Right forelimb (tissue), 1 donor: ENCODE measurements around the gene MCM8.
A peak's percentile ranks its signal among the peaks of the same experiment; 100 is the strongest.

Source experiments
- DNase-seq: peaks from one replicate; pipeline ENCODE4 v3.0.0-alpha.2; 2018

Gene MCM8

DNA sequence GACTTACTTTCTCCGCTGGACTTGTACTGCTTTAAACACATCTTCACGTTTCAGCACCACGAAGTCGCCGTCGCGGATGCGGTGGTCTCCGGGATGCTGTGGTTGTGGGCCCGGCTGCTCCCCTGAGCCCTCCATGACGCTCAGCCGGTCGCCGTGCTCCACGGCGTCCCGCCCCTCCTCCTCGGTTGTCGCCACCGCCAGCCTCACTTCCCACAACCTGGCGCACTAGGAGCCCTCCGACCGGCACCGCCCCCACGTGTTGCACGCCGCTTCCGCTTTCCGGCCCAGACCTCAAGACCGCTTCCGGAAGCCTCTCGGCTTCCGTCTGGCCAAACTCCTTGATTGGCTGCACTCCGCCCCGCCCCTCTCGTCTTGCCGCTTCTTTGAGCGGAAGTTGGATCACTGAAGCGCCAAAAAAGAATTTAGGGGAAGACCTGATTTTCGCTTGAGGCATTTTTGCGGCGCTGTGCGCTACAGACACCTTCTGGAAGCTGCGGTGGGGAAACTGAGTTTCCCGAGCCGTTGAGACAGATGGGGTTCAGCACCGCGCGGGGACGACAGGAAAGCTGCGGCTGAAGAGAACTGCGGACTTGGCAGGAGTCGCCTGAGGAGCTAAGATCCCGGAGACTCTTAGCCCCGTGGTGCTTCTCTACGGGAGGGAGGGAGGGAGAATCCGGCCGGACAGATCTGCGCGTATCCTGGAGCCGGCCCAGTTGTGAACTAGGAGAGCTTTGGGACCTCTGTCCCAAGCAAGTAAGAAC is at the start of gene MCM8, which contains the start of gene TRMT6:
TSS of gene MCM8 (plus strand) at position 382 of the 761 bp plus-strand sequence. CDS start 1,364 bp downstream, outside the sequence.
TSS of gene TRMT6 (minus strand) at position 263 of the 761 bp plus-strand sequence. CDS start at position 135, 128 bp downstream.
- peak; percentile 95 for DNase-seq

DNA sequence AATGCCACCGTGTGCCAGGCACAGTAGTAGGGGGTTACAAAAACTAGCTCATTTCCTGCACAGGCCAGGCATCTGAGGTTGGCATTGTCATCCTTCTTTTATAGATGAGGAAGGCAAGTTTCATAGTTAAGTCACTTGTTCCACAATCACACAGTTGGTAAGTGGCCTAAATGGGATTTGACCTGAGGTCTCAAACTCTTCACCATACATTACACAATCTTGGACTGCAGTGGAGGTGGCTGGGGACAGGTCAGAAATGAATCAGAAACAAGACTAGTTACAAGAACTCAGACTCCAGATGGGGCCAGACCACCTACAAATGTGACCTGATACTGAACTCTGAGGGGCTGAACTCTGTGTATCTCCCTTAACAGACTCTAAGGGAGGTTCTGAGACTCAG is 49.5 kb upstream of the MCM8 start:
- no peak for DNase-seq

DNA sequence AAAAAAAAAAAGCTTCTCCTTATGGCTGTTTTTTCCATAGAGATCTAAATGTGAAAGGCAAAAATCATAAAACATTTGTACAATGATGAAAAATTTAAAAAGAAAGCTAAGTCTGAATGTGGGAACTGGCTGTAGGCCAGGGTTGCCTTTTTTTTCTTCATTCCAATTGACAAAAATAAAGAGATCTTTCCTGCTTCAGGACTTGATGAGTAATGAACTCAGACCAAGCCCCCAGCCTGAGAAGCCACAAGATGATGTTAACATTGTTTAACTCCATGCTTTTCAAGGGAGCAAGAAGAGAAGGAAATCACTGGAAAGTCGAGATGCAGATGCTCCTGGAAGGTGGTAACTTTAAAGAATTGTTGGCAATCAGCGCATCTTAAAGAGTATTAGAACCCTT is 41.5 kb upstream of the MCM8 start:
- DNase-seq: no peak

DNA sequence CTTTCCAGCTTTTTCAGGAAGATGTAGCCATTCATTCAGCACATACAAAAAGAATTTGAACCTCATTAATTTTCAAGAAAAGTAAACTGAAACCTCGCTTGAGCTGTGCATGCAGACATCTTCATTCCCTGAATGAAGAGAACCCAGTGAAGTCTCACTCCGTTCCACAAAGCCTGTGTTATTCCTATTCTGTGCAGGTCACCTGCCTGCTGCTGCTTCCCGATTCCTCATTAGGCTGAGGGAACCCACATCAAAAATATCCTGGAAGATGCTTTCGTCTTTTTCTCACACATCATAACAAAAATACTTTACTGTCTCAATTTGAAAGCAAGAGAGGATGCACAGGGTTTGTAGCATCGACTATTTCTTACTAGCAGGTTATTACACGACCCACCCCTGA is 40.3 kb upstream of the MCM8 start:
- DNase-seq: no peak

DNA sequence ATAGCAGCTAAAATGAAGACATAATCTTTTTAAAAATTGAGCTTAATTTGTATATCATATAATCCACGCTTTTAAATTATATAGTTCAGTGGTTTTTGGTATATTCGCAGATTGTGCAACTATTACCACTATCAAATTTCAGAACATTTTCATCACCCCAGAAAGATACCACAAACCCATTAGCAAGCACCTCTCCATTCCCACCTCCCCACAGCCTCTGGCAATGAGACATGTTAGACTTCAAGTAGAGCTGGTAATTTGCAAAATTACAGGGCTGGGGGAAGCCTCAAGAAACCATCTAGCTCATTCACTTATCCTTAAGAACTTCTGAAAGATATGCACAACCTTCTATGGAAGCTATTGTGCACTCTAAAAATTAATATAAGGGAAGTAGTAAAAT is 37.3 kb upstream of the MCM8 start:
- no peak for DNase-seq

DNA sequence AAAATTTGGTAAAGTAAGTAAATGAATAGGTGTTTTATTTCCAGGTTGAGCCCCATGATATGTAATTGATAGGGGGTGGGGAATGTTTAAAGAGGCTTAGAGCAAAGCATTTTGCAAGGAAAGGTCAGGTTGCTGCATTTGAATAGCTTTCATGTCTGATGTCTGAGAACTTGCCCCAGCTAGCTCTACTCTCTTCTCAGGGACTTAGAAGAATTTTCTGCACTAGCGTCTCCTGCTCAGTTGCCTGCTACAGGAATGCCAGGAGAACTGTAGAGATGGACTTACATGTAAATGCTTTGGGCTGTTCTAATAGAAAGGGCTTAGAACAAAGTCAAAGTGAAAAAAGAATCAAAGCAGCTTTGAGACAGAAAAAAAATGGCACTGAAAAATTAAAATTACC is 35.6 kb upstream of the MCM8 start:
- no peak for DNase-seq

DNA sequence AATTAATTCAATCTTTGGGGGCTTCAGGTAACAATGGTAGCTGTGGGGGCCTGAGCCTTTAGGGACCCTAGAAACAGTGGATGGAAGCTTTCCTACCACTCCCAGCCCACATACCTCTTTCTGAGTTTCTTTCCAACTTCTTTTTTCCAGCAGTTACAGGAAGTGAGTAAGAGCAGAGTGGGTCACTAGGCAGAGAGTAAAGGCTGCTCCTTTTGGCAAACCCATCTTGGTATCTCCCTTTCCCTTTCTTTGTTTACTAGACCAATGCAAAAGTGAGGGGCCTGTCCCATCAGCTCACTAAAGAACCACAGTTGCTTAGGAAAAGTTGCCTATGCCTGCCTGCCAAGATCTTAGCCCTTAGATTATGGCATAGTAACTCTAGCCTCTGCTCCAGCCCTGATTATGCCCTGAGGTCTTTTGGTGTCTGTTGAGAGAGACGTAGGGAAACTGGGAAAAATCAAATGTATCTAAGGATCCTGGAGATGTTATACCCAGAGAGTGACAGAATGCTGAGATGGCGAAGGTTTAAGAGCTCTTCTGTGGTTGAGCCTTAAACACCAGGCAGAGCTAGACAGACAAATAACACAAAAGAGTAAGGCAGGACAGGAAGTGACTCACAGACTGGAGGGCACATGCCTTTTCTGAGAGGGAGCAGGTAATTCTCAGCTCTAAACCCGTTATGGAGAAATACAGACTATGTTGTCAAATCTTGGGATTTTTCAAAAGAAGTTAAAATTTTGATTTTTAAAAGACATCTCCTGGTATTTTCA is 31.4 kb upstream of the MCM8 start:
- no peak for DNase-seq

DNA sequence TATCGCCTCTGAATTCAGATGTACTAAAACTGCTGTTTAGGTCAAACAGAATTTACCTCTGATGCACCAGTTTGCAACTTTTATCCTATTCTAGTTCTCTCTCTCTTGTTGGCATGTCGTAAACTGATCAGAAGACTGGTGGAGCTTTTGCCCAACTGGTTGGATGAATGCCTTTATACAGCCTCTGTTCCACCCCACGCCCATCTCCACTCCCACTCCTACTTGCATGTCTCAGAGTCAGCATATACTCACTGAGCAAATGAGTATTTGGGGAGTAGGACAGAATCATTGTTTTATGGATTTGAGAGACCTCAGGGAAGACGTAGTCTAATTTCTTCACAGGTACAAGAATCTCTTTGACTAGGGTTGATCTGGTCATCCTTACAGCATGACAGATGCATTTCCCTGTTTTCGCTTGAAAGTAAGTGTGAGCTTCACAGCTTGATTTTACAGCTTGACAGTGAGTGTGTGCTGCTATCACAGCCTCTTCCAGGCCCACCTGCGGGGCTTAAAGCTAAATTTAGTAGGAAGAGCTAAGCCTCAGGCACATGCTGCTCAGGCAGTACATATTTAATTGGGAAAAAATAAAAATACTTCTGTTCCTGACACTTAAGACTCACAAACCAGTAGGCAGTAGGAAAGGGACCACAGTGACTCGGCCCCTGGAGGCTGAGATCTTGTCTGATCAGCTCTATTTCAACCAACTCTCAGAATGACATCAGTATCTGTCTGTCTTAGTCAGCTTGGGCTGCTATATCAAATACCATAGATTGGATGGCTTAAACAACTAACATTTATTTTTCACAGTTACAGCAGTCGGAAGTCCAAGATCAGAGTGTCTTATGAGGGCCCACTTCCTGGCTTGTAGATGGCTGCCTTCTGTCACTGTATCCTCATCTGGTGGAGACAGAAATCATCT is 30.6 kb upstream of the MCM8 start:
- DNase-seq: no peak

DNA sequence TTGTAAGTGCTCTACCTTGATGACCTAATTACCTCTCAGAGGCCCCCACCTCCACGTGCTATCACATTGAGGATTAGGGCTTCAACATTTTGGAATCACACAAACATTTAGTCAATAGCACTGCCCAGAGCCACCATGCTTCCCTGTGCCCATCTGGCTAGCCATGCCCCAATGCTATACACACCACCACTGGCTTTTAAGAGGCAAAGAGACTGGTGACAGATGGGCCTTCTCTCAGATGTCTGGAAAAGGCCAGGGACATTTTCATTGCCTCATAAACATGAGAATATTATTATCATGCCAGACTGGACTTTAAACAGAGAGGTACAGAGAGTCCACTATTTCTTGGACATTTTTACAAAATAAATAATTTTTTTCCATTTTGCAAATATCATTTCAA is 29.9 kb upstream of the MCM8 start:
- no peak for DNase-seq

DNA sequence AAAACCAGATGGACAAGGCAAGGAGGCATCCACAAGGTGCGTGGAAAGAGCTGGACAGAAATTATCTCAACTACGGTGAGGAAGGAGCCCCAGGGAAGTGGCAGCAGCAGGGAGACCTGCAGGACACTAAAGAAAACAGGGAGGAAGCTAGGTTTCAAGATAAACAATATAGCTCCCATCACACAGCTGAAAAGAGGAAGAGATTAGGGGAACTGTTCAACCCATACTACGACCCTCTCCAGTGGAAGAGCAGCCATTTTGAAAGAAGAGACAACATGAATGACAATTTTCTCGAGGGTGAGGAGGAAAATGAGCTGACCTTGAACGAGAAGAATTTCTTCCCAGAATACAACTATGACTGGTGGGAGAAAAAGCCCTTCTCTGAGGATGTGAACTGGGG is 27.0 kb upstream of the MCM8 start:
- no peak for DNase-seq

DNA sequence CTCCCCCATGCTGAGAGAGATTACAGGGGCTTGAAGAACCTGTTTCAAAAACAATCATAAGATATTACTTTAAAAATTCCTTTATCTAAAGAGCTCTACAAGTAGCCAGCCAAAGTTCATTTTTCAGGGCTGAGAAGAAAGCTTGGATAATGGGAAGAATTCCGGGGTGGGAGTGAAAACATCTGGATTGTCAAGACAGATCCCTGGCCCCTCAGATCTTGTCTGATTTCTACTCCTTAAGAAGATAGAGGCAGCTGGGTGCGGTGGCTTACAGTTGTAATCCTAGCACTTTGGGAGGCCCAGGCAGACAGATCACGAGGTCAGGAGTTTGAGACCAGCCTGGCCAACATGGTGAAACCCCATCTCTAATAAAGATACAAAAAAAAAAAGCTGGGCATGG is 24.9 kb upstream of the MCM8 start:
- DNase-seq: no peak

DNA sequence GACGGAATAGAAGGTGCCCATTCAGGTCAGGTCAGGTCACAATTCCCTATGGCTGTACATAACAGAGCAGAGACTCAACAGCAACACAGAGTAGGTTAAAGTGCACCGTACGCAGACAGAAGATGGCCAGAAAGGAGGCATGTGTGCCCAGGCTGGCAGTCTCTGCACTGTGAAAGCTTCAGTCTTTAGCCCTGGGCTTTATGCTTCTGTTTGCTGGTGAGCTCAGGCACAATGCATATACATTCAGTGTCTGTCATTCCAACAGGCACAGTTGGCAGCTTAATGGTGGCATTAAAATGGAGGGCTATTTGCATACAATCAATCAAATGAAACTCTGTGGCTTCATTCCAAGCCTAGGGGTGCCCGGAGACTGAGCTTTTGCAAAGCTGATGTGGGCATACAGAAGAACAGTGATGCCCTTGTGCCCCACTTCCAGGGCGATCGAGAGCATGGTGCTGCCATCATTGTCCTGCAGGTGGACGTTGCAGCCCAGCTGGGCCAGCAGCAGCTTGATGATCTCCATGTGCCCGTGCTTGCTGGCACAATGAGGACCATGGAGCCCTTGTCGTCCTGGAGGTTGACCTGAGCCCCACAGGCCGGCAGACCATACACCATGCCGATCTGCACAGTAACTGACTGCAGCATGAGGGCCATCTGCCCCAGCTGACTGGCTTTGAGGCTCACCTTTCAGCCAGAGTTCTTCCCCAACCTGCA is 22.5 kb upstream of the MCM8 start:
- DNase-seq: no peak

DNA sequence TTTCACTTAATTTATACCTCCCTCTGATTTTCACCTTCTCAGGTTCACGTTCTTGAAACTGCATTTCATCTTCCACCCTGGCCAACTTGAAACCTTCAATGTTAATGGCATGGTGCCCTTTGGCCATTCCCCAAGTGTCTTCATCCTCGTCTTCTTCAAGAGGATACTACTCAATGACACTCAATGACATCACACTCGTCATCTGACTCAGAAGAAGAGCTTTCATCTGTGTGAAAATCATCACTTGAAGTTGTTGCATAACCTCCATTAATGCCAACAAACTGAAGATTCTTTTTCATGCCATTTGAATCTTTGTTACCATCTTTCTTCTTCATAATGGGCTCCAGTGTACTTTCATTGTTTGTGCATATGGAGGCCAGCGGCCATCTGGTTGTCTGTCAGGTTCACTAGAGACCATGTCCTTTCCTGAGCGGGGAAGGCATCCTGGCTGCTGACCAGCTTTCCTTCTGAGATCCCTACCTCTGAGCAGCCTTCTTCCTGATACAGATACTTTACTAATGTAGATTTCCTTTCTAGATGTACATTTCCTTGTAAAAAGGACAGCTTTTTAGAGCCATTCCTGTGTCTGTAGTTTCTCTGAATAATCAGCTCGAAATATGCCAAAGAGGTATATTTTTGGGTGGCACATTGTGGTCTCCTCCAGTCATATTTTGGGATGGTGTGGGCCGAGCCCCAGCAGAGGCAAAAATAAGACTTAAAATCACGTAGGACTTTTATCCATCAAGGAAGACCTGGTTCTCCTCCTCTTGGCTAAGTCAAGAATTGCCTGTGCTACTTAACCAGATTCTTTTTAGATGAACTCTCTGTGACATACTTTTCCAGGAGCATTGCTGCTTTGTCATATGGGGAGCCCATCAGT is 21.4 kb upstream of the MCM8 start:
- no peak for DNase-seq

DNA sequence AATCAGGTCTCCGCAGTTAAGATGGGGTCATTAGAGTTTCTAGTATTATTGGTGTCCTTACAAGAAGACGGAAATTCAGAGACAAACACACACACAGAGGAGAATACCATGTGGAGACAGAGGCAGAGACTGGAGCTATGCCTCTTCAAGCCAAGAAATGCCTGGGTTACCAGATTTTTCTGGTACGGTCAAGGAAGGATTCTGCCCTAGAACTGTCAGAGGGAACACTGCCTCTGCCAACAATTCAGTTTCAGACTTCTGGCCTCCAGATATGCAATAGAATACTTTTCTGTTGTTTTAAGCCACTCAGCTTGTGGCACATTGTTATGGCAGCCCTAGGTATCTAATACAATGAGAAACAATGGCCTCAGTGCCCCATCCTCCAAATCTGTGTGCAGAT is 19.0 kb upstream of the MCM8 start:
- no peak for DNase-seq

DNA sequence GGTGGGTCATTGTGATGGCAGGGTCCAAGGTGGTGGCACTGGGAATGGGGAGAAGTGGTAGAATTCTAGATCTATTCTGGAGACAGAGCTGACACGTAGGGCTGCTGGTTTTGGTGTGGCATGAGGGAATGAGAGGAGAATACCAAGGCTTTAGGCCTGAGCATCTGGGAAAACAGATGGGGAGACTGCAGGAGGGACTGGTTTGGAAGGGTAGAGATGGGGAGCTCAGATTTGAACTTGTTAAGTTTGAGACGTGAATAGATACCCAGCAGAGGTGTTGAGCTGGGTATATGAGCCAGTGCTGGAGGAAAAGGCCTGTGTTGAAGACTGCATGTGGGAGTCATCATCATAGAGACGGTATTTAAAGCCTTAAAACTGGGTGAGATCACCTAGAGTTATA is 17.7 kb upstream of the MCM8 start:
- DNase-seq: no peak

DNA sequence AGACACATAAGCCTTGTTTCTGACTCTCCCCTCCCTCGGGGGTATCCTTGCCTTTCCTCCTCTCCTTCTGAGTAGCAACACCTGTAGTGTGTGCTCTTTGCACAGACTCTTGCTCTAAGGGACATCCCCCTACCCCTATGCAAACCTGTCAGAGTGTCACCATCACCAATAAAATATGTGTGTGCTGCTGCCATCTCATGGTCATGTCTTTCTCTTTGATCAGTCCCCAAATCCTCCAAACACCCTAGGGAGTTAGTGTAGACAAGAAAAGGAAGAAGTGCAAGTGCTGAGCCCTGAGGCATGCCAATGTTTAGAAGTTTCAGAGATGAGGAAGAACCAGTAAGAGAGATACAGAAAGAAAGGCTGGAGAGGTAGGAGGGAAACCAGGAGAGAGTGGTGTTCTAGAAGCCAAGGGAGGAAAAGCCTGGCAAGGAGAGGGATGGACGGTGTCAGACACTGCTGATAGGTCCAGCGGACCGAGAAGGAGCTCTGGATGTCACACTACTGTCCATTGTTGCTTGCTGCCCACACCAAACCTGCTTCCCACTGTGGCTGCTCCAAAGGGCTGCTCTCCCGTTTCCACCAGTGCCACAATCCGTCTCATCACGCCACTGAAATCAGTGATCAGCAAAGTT is 16.5 kb upstream of the MCM8 start:
- no peak for DNase-seq

DNA sequence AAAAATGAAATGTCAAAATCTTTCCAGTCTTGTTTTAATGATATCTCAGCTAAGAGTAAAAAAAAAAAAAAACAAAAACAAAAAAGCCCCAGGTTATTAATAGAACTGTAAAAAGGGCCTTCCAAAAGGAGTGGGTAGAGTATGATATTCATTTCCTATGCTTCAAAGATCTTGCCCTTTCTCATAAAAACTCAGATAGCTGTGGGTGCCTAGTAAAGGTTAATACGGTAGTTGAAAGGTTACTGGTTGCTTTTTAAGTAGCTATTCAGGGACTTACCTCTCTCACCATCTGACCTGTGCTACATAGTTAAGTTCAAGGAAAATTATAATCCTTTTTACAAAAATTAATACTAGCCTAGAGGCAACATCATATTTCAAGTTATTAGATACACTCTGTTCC is 15.1 kb upstream of the MCM8 start:
- no peak for DNase-seq

DNA sequence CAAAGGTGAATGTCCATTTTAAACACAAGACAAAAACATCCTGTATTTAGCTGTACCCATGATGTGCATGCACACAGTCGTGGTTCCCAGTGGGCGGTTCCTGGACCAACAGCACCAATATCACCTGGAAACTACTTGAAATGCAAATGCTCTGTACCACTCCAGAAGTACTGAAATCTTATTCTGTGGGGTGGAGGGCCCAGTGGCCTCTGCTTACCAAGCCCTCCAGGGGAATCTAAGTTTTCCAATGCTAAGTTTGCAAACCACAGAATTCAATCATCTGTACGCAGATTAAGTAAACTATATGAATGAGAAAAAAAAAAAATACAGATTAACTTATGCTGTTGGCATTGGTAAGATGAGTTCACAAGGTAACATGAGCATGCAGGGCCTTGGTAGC is 14.2 kb upstream of the MCM8 start:
- DNase-seq: no peak

DNA sequence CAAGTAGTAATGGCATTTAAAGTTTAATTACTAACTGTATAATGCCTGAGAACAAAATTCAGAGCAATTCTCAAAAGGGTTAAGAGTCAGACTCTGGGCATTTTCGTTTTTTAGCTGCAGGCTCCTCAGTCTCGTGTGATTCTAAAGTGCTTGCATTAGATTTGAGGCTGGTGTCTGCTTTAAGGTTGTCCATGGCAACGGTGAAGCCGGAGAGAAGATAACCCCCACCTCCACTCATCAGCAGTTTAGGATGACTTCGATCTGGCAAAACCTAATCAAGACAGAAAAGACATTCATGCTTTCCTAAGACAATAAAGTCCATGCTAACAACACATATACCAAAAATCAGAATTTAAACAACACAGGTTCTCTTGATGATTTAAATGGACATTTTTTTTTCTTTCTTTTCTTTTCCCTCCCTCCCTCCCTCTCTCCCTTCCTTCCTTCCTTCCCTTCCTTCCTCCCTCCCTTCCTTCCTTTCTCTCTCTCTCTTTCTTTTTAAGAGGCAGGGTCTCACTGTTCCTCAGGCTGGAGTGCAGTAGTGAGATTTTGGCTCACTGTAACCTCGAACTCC is 11.9 kb upstream of the MCM8 start:
- DNase-seq: no peak

DNA sequence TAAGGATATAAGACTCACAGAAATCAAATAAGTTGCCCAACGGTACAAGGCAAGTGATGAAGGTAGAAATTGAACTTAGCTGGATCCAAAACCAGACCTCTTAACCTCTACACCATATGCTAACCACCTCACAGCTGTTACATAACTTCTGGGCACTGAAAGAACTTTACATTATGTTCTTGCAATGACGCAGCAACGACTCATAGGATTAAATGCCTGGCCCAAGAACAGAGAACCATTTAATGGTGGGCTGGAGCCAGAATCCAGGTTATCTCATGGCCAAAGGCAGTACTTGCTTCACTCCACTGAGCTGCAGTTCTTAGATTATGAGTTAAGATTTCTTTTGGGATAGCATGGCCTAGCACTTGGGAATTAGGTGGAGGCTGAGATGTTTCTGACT is 4.5 kb upstream of the MCM8 start:
- DNase-seq: no peak

DNA sequence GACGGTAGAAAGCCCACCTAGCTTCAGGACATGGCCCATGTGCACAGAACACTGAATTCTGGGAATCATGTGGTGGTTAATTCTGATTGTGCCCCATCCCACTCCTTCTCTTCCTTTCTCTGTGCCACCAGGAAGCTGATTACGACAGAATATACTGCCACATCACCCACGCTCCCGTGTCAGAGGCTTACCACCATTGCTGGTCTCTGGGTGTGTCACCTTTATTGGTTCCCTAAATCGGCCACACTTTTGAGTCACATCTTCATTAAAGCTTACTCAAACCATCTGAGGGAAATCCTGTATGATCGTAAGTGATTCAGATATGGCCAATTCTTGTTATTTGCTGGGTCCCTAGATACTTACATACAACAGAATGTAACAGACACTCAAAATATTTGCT is 3.2 kb upstream of the MCM8 start:
- DNase-seq: no peak
